Upper lobe of left lung (tissue), 6 donors: ENCODE data around the gene TMEM44. TPM values are rescaled to one million over a fixed set of nuclear protein-coding genes. Genes with fewer than 3 reads are reported as not detected.

Experiments
- ATAC-seq, 2 donors: fragments of 200-7000 bp; cut with Tn5 transposase; one replicate each; pipeline ENCODE4 v1.9.1; 2022; ENCODE audit warnings: mild to moderate bottlenecking in 2 of 2, moderate library complexity in 2 of 2; ENCODE audit not compliant: low FRiP score in 2 of 2
- DNase-seq, 2 donors: peaks; one replicate each; pipeline ENCODE4 v3.0.0-alpha.2; 2019 to 2020
- H3K27ac ChIP-seq, 4 donors: fragments of 200-600 bp; sonication (generic); one replicate each; pipeline ENCODE4 v1.5.1; 2016 to 2019
- H3K27me3 ChIP-seq, 4 donors: fragments of 200-600 bp; sonication (generic); one replicate each; pipeline ENCODE4 v1.5.1; 2017 to 2019
- H3K36me3 ChIP-seq, 4 donors: fragments of 200-600 bp; sonication (generic); one replicate each; pipeline ENCODE4 v1.5.1; 2016 to 2019
- H3K4me1 ChIP-seq, 4 donors: fragments of 200-600 bp; sonication (generic); one replicate each; pipeline ENCODE4 v1.5.1; 2018 to 2019
- H3K4me3 ChIP-seq, 4 donors: fragments of 200-600 bp; sonication (generic); one replicate each; pipeline ENCODE4 v1.5.1; 2017 to 2019; ENCODE audit warnings: mild to moderate bottlenecking in 2 of 4, moderate library complexity in 1 of 4
- H3K9me3 ChIP-seq, 4 donors: fragments of 200-600 bp; sonication (generic); one replicate each; pipeline ENCODE4 v1.5.1; 2018 to 2019
- CTCF ChIP-seq, 6 experiments: fragments of 450-650 bp in 4 of 6; fragments of 200-600 bp in 2 of 6; sonication (generic) in 2 of 6; IDR thresholded peaks; one replicate each; pipeline ENCODE4 v1.5.1; 2016 to 2019; ENCODE audit warnings: antibody characterized with exemption in 6 of 6
- EP300 ChIP-seq, 4 donors: sonication (generic); formaldehyde crosslinking; IDR thresholded peaks; one replicate each; pipeline ENCODE4 v1.5.1; 2017; ENCODE audit warnings: antibody characterized with exemption in 4 of 4, control low read depth in 2 of 4
- POLR2A ChIP-seq, 4 donors: fragments of 450-650 bp; IDR thresholded peaks; one replicate each; pipeline ENCODE4 v1.5.1; 2016 to 2017; ENCODE audit warnings: antibody characterized with exemption in 4 of 4, mild to moderate bottlenecking in 2 of 4
- POLR2AphosphoS5 ChIP-seq, 2 donors: sonication (generic); formaldehyde crosslinking; IDR thresholded peaks; one replicate each; pipeline ENCODE4 v1.5.1; 2017; ENCODE audit warnings: antibody characterized with exemption in 2 of 2
- WGBS, 2 donors: methylation state at CpG; one replicate each; pipeline ENCODE4 v1.1.5; 2017 to 2018; 5-methylcytosine and 5-hydroxymethylcytosine counted together
- total RNA-seq, 6 donors: library from RNA; depleted of rRNA in 4 of 6; stranded (reverse); fragments of >200 nt in 4 of 6; gene quantifications; one replicate each; pipeline versions ENCODE4 v1.1.0 to v1.2.1, GENCODE V29; 2016 to 2021
- donor health status: DM: no; HTN: no; CAD: no; lungs with moderate emphysema.
- donor health status: DM: no; HTN: yes; CAD: no; lungs with severe emphysema.

The TMEM44 gene
- total RNA-seq, 6 donors from 2014 or later: 12.9 to 39.3 (median 22.1) TPM

- peaks cover 3 to 65% (median 35%) of the 10 kb centered on the region in 4 donors for H3K36me3 ChIP-seq
- TF ChIP-seq EP300 (IDR thresholded peaks at IDR 0.05) (no peak), POLR2A (IDR thresholded peaks at IDR 0.05) (no peak), CTCF (IDR thresholded peaks at IDR 0.05) (no peak), POLR2AphosphoS5 (IDR thresholded peaks at IDR 0.05) (no peak)
- no peak overlapping the region for H3K4me3 ChIP-seq
- ATAC-seq: no peak
- no peak for DNase-seq
- peak overlapping the region in 2 of 4 donors; percentile 53 to 75 for H3K27ac ChIP-seq
- H3K27me3 ChIP-seq: no peaks in the 10 kb centered on the region
- H3K4me1 ChIP-seq: peaks cover 9 to 23% (median 16%) of the 10 kb centered on the region in 4 donors
- no peaks in the 10 kb centered on the region for H3K9me3 ChIP-seq
- WGBS, 2 donors: 78 to 87% methylated on average over 7 of the region's 7 CpGs
Observed at GRCh38 chr3:194657439-194657838, 24.2 kb upstream of the TMEM44 start.

- Histone ChIP-seq H3K9me3 (no peaks in the 10 kb centered on the region), H3K27me3 (no peaks in the 10 kb centered on the region), H3K27ac (no peak overlapping the region), H3K4me3 (no peak overlapping the region), H3K36me3 (peaks cover 12 to 86% (median 54%) of the 10 kb centered on the region in 4 donors), H3K4me1 (peaks cover 0 to 7% (median 4%) of the 10 kb centered on the region in 4 donors)
- TF ChIP-seq POLR2A (IDR thresholded peaks at IDR 0.05) (no peak), POLR2AphosphoS5 (IDR thresholded peaks at IDR 0.05) (no peak), EP300 (IDR thresholded peaks at IDR 0.05) (no peak), CTCF (IDR thresholded peaks at IDR 0.05) (no peak)
- no peak for ATAC-seq
- 86 to 87% methylated on average over 5 of the region's 5 CpGs for WGBS, 2 donors
- DNase-seq: no peak
Observed at GRCh38 chr3:194654443-194654842, 21.2 kb upstream of the TMEM44 start.

- Histone ChIP-seq H3K27ac (no peak overlapping the region), H3K4me1 (no peaks in the 10 kb centered on the region), H3K36me3 (peaks cover 29 to 98% (median 68%) of the 10 kb centered on the region in 4 donors), H3K27me3 (no peaks in the 10 kb centered on the region), H3K9me3 (no peaks in the 10 kb centered on the region), H3K4me3 (no peak overlapping the region)
- no peak for ATAC-seq
- TF ChIP-seq CTCF (IDR thresholded peaks at IDR 0.05) (no peak), EP300 (IDR thresholded peaks at IDR 0.05) (no peak), POLR2A (IDR thresholded peaks at IDR 0.05) (no peak), POLR2AphosphoS5 (IDR thresholded peaks at IDR 0.05) (no peak)
- 81 to 94% methylated on average over 3 of the region's 3 CpGs for WGBS, 2 donors
- no peak for DNase-seq
Observed at GRCh38 chr3:194647747-194648146, 14.5 kb upstream of the TMEM44 start.

GRCh38 chr3:194642769-194643168, 9.6 kb upstream of the TMEM44 start:
- Histone ChIP-seq H3K4me3 (no peak overlapping the region), H3K36me3 (peaks cover 11 to 76% (median 39%) of the 10 kb centered on the region in 4 donors), H3K27ac (peak overlapping the region in 1 of 4 donors; percentile 86), H3K27me3 (no peaks in the 10 kb centered on the region), H3K9me3 (no peaks in the 10 kb centered on the region), H3K4me1 (peaks cover 0 to 18% (median 11%) of the 10 kb centered on the region in 4 donors)
- DNase-seq (no peak), ATAC-seq (no peak)
- WGBS, 2 donors: 96% methylated on average over 2 of the region's 2 CpGs
- TF ChIP-seq POLR2AphosphoS5 (IDR thresholded peaks at IDR 0.05) (no peak), POLR2A (IDR thresholded peaks at IDR 0.05) (no peak), EP300 (IDR thresholded peaks at IDR 0.05) (no peak), CTCF (IDR thresholded peaks at IDR 0.05) (no peak)

GRCh38 chr3:194640829-194641228, 7.6 kb upstream of the TMEM44 start:
- peak overlapping the region; percentile 52 to 86 (median 67) for H3K27ac ChIP-seq

More at GRCh38 chr3:194640829-194641228, 7.6 kb upstream of the TMEM44 start:
- no peaks in the 10 kb centered on the region for H3K9me3 ChIP-seq
- 74 to 81% methylated on average over 7 of the region's 7 CpGs for WGBS, 2 donors
- H3K27me3 ChIP-seq: no peaks in the 10 kb centered on the region
- peaks cover 0 to 18% (median 12%) of the 10 kb centered on the region in 4 donors for H3K4me1 ChIP-seq
- no peak for DNase-seq
- no peak for TF ChIP-seq CTCF (IDR thresholded peaks at IDR 0.05)
- H3K4me3 ChIP-seq: no peak overlapping the region
- no peak for ATAC-seq
- peaks cover 9 to 57% (median 35%) of the 10 kb centered on the region in 4 donors for H3K36me3 ChIP-seq
